ENCODE data around the gene SYT6.

SYT6 gene

DNA sequence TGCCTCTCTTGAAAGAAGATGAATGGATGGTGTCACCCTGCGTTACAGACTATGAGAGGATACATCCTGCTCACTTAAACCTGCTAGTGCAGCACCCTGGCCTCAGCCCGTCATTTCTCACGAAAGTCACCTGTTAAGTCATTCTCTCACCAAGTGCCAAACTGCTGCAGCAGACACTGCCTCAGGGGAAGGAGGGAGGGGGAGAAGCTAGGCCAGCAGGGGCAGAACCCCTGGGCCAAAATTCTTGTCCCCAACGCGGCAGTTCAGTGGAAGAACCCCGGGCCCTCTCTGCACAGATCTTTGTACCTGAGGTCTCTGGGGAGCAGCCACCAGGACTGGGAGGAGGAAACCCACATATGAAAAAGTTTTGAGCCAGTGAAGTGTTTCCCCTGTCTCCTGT, 37.6 kb downstream of the SYT6 start:
- no peak for DNase-seq

DNA sequence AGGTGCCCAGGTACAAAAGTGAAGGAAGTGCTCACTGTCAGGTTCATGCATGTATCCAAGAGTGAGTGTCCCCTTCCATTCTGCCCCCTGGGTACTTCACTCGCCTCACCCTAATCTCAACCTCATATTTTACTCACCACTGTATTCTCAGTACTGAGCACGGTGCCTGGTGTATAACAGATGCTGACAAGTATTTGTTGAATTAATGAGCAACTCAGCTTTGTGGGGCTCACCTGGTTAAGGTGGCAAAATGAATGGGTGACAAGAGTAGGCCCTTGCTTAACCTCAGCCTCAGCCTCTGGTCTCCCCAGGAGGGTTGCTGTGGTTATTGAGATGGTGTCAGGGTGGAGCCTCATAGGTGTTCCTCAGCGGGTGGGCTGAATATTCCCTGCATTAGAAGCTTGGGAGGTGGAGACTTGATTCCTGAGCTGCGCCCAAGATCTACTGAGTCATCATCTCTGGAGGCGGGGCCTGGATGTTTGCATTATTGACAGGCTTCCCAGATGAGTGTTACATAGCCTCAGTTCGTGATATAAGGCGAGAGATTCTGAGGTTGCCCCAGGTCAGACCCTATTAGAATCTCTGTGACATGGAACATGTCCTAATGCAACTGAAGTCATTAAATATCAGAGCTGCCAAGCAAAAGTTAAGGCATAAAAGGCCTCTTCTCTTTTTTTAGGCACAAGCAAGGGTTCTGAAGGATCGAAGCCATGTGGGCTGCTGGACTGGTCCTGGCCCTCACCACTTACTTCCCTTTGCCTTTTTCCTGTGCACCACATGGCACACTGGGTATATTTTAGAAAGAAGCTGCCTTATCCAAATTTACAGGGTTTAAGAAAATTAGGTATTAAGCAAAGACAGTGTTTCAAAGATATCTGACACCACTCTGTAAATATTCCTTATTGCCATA, 39.2 kb downstream of the SYT6 start:
- DNase-seq, result no peak

DNA sequence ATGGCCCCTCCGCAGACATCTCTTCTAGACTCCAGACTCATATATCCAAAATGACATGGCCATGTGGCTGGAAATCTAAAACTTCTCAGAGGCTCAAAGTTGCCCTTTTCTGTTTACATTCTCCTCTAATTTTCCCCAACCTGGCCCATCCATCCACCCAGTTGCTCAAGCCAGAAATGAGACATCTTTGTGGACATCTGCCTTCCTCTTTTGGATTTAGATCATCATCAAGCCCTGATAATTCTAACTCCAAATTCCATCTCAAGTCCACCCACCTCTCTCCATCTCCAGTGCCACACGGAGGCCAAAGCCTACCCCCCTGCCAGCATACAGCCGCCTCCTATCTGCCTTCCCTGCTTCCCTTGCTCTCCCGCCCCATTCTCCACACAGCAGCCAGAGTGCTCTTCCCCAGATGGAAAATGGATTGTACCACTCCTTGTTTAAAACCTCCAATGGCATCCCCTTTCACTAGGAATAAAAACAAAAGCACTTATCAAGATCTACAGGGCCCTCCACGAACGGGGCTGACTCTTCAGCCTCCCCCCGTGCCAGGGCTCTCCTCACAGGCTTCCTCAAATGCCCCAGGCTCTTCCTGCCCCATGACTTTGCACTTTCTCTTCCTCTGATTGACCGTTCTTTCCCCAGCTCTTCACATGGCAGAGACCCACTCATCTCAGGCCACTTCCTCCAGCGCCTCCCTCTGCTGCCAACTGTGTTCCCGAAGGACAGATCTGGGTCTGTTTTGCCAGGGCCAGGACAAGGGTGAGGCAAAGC, 40.1 kb downstream of the SYT6 start:
- no peak for DNase-seq

DNA sequence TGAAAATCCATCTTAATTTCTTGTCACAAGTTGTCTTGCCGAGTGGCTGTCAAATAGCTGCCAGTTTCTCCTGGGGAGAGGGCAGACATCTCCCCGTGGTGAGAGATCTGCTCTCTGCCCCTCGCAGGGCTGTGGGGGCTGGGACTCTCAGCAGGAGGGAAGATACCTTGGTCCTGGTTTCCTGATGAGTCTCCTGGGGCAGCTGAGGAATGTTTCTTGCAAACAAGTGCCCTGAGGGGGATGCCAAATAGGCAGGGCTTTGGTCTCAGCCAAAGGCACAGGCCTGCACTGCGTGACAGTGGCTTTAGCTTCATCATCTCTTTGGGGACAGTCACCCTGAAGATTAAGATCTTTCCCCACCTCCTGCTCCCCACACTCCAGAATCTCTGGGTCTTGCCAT, 40.9 kb downstream of the SYT6 start:
- DNase-seq, result no peak

DNA sequence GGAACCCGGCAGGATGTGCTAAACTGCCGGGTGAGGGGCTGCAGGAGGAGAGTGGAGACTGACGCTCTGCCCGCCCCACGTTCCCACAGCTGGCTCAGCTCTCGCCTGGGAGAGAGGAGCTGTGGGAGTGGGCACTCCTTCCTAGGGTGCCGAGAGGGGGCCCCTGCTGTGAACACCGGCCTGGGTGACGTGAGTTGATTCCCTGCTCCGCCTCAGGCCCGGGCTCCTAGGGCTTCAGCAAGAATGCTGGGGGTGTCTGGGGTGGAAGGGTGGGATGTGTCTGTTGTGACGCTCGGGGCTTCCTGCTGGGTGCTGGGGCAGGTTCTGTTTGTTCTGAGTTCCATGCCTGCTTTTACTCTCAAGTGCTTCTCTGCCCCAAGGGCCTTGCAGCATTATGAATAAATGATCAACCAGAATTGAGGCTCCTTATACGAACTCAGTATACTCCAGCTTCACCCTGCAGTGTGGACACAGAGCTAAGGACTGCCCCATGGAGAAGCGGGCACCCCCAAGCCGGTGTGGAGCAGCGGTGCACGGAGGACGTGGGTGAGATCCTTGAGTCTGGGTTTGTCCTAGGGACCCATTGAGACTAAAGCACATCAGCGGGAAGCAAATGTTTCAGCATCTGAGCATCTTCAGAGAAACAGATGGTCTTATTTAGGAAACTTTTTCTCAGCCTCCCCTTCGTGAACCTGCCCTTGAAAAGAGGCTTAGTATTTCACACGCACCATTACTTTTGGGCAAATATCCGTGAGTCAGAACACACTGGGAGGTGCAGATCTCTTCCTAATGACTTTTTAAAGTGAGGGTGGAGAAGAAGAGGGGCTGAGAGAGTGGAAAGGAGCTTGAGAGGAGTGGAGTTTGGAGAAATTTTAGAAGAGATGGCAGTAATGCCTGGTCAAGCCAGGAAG, 41.7 kb downstream of the SYT6 start:
- no peak for DNase-seq

DNA sequence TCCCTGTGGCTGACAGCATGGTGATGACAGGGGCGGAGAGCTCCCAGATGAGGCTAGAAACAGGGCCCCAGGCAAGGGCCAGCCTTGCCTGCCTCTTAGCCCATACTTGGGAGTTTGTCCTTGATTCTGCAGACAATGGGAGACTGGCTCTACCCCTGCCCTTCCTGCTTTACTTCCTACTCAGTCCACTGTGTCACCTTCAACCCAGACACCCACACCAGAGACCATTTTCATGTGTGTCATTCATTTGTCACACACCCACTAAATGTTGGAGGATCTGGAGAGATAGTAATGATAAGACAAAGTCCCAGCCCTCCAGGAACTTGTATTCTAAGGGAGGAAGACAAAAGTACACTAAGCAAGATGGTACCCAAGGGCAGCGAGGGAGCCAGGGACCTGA, 43.7 kb downstream of the SYT6 start:
- no peak for DNase-seq

DNA sequence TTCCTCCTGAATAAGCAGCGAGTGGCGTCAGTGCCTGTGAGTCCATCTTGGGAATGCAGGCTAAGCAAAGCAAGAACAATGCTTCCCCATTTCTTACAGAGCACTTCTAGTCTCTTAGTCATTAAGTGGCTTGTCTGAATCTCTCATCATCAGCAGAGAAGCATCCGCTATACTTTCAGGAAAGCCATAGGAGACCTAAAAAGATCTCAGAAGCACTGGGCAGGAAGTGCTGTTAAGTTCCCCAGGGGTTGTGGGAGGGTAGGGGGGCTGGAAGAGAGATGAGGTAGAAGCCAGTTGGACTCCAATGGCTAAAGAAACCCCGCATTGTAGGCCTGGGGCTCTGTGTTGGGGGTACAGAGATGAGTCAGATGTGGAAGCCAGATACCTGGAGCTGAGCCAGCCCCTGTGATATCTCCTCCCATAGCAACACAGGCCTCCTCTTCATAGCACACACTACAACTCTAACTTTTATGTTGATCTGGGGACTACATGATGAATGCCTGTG, 44.9 kb downstream of the SYT6 start:
- DNase-seq, result no peak

DNA sequence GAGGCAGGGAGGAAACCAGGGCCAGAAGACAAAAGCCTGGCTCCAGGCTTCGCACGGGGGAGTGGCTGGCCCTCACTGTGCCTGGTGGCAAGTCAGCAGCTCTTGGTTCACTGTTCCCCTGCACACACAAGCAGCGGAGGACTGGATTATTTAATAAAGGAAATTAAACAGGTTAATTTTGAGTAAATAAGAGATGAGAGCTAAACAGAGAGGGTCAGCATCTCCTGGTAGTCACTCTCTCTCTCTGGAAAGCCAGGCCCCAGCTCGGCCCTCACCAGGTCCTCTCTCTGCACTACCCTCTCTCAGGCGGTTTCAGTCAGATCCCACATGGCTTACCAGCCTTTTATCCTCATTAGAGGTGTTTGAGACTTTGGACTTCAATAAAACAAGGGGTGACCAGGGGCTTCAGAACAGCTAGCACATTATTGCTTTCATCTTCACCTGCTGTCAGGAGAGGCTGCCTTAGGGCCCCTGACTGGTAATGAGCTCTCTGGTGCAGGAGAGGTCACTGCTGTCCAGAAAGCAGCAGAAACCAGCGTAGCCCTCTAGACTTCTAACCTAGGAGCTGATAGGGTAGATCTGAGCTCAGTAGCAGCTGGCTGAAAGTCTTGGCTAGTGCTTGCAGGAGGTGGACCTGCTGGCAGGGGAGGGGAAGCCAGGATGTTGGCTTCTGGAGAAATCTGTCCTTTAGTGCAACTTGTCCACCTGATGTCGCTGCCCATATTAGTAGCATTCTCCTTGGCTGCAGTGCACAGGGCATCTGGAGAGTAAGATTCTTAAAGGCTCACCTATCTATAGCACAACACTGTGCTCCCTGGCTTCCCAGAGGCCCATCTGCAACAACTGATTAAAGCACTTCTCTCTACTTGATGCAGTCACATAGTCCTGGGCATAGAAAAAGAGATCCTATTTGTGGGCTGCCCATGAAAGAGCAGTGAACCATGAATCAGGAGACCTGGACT, 45.9 kb downstream of the SYT6 start:
- no peak for DNase-seq

DNA sequence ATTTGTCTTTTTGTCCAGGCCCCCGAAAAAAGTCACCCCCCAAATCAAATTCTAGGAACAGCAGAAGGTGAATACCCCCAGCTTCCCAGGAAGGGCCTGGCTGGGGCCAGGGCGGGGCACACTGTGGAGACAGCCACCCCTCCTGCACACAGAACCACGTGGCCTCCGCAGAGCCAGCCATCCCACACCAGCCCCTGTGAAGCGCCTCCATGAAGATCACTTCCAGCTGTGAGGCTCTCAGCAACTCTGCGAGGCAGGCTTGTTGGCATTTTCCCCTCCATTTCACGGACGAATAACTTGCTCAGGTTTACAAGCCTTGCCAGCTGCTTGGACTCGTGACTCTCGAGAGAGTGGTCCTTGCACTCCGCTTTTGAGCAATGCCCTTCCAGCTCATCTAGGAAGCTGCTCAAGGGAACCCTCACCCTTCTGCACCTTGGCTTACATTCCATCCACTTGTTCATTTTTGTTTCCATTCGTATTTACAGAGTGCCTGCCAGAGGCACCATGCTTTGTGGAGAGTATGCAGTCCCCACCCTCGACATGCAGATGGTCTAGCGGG, 48.2 kb downstream of the SYT6 start:
- no peak for DNase-seq

DNA sequence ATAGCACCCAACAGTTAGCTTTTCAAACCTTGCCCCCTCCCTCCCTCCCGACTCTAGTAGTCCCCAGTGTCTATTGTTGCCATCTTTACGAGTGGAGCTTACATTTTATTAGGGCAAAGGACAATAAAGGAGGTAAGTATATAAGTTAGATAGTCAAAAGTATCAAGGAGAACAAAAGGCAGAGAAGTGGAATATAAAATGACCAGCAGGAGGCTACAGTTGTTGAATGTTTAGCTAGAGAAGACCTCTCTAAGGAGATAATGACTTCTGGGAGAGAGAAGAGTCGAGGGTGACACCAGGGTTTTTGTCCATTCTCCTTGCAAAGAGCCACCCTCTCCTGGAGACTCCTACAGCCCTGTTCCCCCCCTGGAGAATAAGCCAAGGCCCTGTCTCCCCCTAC, 48.7 kb downstream of the SYT6 start:
- DNase-seq, result no peak

DNA sequence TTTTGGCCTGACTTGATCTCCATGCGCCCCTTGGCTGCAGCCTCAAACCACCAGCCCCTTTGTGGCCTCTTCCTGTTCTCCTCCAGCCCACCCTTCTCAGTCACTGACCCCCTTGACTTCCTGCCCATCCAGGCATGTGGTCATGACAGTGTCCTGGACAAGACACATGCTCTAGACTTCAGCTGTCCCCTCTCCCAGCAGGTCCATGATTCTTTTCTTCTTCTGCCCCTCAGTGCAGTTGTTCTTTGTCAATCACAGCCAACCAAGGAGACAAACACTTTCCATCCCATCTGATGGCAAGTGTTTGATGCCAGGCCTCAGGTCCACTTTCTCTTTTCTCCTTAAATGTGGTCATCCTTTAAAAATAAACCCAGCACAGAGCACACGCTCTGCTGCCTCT, 49.7 kb downstream of the SYT6 start:
- no peak for DNase-seq

DNA sequence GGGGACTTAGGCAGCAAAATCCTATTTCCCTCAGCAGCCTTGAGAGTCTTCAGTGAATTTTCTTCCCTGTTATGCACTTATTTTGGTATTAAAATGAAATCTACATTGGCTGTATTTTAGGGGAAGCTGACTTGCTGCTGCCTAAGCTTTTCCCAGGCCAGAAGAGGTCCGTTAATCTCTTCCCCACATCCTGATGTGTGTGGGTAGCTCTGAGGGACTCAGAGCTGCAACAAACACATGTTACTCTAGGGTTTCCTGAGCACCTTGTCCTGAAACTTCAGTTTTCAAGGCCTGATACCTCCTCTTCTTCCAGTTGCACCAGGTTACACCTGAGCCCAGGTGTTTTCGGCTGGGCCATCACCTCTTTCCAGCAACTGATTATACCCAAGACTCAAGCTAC, 51.5 kb downstream of the SYT6 start:
- no peak for DNase-seq

DNA sequence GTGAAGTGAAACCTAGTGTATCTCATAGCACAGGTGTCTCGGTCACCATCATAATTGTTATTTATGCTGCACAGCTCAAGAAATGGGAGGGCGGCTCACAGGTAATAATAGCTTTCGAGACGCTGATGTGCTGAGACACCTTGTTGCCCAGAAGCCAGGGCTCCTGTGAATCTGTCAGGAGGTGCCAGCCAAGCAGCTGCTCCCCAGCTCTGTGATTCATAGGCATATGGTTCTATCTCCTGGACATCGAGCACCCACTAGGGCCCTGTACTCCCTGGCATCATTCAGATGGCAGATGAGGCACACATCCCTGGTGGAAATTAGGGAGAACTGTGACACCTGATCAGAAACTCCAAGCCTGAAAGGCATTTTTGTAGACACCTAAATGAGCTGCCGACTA, 53.5 kb downstream of the SYT6 start:
- DNase-seq, result no peak

DNA sequence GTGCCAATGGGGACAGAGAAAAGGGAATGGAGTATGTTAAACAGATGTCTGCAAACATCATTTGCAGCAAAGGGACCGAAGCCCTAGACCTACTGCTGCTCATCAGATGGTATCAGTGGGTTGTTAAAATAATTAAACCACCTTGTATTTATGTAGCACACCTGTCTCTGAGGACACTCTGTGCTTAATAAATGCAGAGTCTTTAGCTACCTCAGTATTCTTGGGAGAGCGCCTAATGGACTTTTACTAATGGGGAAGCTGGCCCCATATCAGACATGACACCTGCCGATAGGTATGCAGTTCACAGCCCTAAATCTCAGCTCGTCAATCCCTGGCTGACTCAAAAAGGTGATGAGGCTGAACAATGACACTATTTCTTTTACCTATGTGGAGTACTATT, 54.4 kb downstream of the SYT6 start:
- DNase-seq, result no peak

DNA sequence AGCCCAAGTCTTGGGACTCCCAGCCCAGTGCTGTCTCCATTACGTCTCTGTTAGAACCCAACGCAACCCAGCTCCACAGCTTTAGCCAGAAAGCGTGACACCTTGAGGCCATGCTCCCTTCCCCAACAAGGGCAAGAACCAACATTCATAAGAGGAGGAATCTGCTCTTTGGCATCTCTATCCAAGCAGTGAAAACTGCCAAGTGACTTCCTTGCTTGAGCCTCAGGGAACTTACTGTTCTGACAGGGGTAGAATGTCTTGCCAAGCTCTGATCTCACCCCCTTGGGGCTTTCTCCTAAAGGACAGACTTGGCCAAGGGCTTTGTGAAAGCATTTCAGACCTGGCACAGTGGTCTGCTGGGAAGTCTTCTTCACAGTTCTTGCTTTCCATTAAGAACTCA, 56.6 kb downstream of the SYT6 start:
- DNase-seq, result no peak

DNA sequence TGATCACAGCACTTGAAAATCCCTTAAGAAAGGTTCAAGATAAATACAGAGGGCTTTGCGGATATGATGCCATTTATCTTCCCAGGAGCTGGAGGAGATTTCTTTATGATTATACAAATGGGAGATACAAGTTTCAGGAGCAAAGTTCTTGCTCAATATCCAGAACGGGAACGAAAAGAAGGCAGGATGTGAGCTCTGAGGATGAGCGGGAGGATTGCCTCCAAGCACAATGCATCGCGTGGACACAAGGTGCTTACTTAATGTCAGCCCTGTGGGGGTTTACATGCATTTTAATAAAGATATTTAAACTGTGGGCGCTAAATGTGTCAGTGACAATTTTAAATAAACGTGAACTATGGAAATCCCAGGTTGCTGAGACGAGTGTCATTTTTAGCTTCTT, 59.0 kb downstream of the SYT6 start:
- DNase-seq, result no peak

DNA sequence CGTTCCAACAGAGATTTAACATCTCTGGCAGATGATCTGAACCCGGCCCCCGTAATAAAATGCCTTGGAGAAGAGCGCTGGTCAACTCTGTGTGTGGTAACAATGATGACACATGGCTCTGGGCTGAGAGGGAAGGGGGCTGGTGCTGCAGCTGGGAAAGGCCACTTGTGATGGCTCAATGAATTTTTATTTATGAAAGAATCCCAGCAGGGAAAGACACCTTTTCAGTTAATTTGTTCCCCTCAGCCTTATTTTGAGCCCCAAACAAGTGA, 59.4 kb downstream of the SYT6 start:
- no peak for DNase-seq

DNA sequence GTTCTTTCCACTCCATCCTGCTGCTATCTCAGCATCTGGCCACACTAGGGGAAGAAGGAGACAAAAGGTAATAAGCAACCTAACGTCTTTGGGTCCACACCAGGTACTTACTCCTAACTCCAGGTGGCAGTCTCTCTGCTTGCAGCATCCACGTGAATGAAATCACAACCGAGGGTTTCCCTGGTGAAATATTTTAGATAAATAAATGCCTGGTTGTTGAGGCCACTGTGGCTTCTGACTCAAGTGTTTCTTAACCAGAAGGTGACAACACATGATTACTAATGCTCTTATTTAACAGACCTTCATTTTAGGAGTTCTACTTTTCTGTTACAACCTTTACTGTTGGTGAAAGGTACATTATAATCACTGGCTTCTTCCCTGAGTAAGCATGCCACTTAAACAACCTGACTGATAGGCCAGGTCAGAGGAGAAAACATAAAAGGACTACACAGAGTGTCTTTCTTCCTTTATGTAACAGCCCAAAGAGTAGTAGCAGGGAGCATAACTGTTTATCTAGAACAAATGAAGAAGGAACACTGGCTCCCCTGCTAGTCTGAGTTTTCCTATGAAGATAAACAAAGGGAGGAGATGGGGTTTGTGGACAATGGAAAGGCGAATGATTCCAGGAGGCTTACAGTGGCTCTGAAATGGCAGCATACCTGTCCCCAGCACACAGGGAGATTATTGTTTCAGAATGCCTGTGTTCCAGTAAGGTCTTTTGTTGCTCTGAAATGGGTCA, 59.9 kb downstream of the SYT6 start:
- no peak for DNase-seq

DNA sequence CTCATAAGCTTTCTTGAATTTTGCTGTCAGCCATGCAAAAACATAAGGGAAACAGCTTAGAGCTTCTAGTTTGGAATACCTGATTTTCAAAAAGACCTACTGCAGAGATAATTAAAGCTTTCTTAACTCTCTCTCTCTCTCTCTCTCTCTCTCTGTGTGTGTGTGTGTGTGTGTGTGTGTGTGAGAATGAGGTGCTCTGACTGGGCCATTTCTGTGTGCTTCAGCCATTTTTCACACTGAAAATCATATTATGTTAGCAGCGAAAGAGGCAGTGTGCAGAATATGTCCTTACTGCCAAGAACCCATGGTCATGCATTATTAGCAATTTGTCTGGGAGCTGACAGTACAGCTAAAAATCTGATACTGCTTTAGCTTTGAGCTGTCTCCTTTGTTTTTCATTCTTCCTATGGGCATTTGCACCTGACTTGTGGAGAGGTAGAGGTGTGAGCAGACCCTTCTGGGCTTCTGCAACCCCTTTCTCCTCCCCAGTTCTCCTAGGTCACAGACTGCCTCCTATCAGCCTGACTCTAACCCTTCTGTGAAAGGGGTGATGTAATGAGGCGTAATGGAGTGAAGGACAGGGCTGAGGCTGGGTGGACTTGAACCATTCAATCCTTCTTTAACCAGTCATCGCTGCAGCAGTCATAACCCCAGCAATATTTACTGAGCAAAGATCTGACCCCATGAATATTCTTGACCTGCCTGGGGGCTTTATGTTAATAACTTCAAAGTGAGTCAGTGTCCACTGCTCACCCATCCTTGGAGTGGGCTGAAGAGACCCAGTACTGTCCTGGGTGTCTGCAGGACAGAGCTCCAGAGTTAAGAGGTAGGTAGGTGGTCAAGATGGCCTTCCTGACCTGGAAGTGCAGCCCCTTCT, 61.2 kb downstream of the SYT6 start:
- no peak for DNase-seq

DNA sequence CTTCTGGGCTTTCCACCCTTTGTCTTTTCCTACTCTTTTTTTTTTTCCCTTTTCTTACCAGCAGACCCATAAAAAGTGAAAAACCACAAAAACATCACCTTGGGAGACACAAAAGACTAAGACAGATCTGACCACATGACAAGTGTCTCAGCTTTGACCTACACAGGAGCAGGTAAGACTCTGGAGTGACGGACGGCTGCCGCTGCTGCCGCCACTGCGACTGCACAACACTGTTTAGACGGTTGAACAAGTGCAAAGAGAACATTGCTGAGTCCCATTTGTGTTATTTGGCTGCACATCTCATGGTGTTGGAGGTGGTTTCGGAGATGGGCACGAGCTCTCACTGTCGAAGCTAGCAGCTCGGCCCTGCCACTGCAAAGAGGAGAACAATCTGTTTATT, 62.0 kb downstream of the SYT6 start:
- no peak for DNase-seq
